ENCODE data around the gene PNMT.
"Not testable (repeated sequence)": the region's sequence is repeated elsewhere in the genome, so short reads cannot be mapped to it uniquely, and the experiment has no call there.

The PNMT gene

GRCh38 chr17:39683295-39683939, 15.2 kb downstream of the PNMT start:
- no peak for DNase-seq (ENCODE audit: extremely low read depth in 1 of 2, low read depth in 1 of 2)

GRCh38 chr17:39684369-39685192, 16.3 kb downstream of the PNMT start:
- no peak for DNase-seq (ENCODE audit: extremely low read depth in 1 of 2, low read depth in 1 of 2)

DNA sequence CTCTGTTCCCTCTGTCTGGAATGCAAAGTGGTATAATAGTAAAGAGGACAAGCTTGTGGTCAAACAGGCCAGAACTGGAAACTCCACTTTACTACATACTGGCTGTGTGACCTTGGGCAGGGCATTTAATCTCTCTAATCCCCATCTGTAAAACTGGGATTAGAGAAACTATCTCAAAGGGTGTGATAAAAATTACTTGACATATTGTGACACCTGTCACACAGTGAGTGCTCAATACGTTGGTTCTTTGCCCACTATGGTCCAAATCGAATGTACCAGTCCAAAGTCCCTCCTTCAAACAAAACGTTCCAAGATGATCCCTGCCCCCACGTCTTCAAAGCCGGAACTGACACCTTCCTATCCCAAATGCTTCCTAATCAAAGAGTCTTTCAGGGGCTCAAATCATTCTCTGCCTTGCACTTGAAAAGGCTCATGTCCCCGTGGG, 18.9 kb downstream of the PNMT start:
- no peak for DNase-seq (ENCODE audit: extremely low read depth in 1 of 2, low read depth in 1 of 2)

DNA sequence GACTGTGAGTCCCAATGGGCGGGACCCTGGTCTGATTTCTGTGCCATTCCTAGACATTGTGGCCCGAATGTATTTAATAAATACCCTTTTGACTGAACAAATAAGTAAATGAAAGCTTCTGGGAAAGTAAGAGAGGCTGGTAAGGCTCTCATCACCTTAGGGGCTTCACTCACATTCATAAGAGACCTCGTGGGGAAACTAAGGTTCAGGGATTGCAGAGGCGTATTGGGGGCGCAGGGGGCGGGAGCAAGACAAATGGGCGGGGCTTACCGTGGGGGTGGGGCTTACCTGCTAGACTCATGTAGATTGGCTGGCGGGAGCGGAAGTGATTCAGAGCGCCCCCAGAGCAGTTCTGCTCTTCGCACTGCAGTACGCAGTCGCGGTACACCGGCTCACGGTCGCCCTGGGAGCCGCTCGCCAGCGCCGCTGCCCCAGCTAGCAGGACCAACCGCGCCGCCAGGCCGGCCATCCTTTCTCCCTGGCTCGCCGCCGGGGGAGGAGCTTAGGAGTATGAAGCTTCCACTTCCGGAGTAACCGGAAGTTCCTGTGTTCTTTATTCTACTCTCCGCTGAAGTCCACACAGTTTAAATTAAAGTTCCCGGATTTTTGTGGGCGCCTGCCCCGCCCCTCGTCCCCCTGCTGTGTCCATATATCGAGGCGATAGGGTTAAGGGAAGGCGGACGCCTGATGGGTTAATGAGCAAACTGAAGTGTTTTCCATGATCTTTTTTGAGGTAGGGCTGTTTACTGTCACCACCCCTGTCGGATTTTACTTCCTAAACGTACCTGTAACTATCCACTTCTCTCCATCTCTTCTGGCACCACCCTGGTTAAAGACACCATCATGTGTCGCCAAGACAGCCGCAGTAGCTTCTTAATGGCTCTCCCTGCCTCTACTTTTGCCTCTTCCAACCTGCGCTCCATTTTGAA, 19.6 kb downstream of the PNMT start, which contains the start of gene PGAP3:
TSS of gene PGAP3 (minus strand) at position 512 of the 929 bp plus-strand sequence. CDS start at position 469, 43 bp downstream.
- DNase-seq (ENCODE audit: extremely low read depth in 1 of 2, low read depth in 1 of 2), result peak; percentile 55 to 70

DNA sequence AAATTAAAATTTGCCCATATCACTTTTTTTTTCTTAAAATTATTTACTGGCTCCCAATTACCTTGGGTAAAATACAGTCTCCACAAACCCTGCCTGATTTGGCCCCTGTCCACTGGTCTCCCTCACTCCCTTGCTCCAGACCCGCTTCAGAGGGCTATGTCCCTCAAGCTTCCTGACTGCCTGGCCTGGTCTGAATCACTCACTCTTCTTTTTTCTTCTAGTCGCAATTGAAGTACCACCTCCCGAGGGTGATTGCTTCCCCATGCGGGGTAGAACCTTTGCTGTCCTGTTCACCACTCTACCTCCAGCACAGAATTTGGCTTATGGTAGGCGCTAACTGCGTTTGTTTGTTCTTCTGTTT, 20.2 kb downstream of the PNMT start:
- no peak for DNase-seq (ENCODE audit: extremely low read depth in 1 of 2, low read depth in 1 of 2)

- no peak for DNase-seq (ENCODE audit: extremely low read depth in 1 of 2, low read depth in 1 of 2)
These were observed 20.7 kb downstream of the PNMT start for GRCh38 chr17:39688945-39689344.

- DNase-seq (ENCODE audit: extremely low read depth in 1 of 2, low read depth in 1 of 2), result no peak
These were observed 26.3 kb downstream of the PNMT start for GRCh38 chr17:39694593-39694992.

- DNase-seq (ENCODE audit: extremely low read depth in 1 of 2, low read depth in 1 of 2), result no peak
These were observed 26.8 kb downstream of the PNMT start for GRCh38 chr17:39695089-39695474.

- no peak for DNase-seq (ENCODE audit: extremely low read depth in 1 of 2, low read depth in 1 of 2)
These were observed 28.5 kb downstream of the PNMT start for GRCh38 chr17:39696731-39697130.

DNA sequence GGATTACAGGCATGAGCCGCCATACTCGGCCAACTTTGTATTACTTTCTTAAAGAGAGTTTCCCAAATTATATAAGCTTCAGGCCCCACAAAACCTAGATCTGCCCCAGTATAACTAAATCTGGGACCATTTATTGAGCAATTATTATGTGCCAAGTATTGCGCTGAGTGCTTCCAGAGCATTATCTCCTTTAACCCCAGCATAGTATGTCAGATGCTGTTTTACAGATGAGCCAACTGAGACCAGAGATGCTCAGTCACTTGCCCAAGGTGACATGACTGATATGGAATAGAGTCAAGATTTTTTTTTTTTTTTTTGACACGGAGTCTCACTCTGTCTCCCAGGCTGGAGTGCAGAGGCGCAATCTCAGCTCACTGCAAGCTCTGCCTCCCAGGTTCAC, 29.7 kb downstream of the PNMT start:
- no peak for DNase-seq (ENCODE audit: extremely low read depth in 1 of 2, low read depth in 1 of 2)

DNA sequence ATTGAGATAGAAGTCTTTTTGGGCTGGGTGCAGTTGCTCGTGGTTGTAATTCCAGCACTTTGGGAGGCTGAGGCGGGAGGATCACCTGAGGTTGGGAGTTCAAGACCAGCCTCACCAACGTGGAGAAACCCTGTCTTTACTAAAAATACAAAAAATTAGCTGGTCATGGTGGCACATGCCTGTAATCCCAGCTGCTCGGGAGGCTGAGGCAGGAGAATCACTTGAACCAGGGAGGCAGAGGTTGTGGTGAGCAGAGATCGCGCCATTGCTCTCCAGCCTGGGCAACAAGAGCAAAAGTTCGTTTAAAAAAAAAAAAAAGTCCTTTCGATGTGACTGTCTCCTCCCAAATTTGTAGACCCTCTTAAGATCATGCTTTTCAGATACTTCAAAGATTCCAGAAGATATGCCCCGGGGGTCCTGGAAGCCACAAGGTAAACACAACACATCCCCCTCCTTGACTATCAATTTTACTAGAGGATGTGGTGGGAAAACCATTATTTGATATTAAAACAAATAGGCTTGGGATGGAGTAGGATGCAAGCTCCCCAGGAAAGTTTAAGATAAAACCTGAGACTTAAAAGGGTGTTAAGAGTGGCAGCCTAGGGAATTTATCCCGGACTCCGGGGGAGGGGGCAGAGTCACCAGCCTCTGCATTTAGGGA, 31.0 kb downstream of the PNMT start:
- not testable (repeated sequence) for DNase-seq (ENCODE audit: extremely low read depth in 1 of 2, low read depth in 1 of 2)

DNA sequence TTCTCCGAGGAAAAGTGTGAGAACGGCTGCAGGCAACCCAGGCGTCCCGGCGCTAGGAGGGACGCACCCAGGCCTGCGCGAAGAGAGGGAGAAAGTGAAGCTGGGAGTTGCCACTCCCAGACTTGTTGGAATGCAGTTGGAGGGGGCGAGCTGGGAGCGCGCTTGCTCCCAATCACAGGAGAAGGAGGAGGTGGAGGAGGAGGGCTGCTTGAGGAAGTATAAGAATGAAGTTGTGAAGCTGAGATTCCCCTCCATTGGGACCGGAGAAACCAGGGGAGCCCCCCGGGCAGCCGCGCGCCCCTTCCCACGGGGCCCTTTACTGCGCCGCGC, 31.5 kb downstream of the PNMT start, which contains the start of gene ERBB2:
TSS of gene ERBB2 (plus strand) at position 247 of the 330 bp plus-strand sequence. CDS start 175 bp downstream, outside the sequence.
- no peak for DNase-seq (ENCODE audit: extremely low read depth in 1 of 2, low read depth in 1 of 2)

DNA sequence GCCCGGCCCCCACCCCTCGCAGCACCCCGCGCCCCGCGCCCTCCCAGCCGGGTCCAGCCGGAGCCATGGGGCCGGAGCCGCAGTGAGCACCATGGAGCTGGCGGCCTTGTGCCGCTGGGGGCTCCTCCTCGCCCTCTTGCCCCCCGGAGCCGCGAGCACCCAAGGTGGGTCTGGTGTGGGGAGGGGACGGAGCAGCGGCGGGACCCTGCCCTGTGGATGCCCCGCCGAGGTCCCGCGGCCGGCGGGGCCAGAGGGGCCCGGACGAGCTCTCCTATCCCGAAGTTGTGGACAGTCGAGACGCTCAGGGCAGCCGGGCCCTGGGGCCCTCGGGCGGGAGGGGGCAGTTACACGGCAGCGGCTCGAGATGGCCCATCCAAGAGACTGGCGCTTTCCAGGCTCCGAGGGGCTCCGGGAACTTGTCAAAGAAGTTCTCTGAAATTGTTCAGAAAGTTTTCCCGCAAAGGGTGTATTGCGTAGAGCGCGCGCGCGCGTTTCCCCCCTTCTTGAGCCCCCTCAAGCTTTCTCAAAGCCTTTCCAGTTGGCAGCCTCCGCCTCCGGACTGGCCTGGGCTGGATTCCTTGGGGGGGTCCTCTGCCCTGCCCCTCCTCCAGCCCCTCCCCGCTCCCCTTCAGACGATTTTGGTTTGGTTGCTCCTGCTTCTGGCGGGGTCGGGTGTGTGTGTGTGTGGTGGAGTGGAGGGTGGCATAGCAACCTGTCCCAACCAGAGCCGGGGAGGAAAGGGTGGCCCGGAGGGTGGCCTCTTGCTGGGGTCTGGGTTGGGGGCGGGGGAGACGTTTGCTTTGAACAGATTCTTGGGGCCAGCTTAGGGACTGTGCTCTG, 32.1 kb downstream of the PNMT start:
- DNase-seq (ENCODE audit: extremely low read depth in 1 of 2, low read depth in 1 of 2), result no peak

- DNase-seq (ENCODE audit: extremely low read depth in 1 of 2, low read depth in 1 of 2), result no peak
These were observed 32.9 kb downstream of the PNMT start for GRCh38 chr17:39701012-39701783.

DNA sequence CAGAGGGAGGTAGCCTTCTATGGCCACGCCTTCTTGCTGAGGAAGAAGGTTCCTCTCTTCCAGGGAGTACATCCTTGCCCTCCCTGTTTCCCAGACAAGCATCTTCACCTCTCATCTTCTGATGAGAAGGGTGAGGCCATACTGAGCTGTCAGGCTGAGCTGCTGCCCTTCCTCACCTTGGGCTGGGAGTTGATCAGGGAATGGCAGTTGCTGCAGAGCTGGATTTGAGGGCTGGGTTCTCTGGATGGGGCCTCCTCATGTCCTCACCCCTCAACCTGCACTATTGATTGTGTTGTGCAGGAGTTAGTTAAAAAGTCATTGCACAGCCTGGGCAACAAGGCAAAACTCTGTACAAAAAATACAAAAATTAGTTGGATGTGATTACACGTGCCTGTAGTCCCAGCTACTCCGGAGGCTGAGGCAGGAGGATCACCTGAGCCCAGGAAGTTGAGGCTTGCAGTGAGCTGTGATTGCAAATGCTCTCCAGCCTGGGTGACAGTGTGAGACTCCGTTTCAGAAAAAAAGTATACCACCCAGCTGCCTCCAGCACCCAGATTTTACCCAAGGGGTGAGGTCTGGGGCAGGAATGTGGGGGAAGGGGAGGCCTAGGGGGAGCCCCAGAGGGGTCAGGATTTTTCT, 33.6 kb downstream of the PNMT start:
- no peak for DNase-seq (ENCODE audit: extremely low read depth in 1 of 2, low read depth in 1 of 2)

DNA sequence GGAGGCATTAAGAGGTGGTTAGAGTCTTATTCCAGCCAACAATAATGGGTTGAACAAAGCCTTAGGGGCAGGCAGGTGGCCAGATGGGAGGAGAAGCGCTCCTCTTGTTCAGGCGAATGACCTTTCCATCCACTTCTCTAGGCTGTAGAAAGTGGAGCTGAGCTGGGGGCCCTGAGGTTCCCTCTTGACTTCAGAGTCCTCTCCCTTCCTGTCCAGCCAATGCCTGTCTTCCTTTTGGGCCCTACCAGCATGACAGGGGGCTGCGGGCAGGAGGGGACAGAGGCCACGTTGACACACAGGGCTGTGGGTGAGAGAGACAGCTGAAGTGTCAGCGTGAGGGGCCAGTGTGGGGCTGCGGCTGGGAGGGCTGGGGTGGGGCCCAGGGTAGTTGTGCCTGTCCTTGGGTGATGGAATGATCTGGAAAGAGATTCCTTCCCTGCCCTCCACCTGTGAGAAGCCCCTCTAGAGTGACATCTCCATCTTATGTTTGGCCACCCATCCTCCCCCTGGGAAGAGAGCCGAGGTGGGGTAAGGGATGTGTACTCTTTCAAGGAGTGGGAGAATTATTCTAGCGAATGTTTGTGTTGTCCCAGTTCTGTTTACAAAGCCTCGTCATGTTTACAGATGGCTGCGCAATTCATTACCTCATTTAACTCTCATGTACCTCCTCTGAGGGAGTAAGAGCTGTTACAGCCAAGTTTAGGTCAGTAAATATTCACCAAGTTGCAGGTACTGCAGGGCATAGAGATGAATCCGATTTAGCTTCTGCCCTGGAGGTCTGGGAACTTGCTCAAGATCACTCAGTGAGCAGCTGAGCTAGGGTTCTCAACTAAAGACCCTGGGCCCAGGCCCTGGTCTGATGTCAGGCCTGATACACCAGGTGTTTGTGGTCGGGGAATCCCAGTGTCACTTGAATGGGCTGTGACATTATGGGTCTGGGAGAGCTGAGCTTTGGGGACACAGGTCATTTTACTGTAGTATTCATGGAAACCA, 34.9 kb downstream of the PNMT start:
- DNase-seq (ENCODE audit: extremely low read depth in 1 of 2, low read depth in 1 of 2), result no peak

DNA sequence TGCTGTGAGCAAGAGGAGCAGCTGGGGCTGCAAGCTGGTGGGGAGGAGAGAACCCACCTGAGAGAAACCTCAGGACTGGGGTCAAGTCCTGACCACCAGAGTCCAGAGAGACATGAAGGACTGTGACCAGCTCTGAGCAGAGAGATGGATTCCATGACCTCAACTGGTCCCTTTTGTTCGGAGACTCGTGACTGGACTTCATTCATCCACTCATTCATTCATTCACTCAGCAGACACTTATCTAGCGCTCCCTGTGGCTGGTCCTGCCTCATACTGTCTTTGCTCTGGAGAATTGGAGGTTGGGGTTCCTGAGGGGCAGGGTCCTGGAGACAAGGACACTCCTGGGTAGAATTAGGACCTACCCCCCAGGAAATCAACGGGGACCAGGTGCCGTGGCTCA, 35.7 kb downstream of the PNMT start:
- no peak for DNase-seq (ENCODE audit: extremely low read depth in 1 of 2, low read depth in 1 of 2)
